Amygdala (tissue), 56 donors: ENCODE results near the gene NDST4.

Experiments used
- DNase-seq, 56 donors: peaks; one replicate each; lab custom pipeline; 2025; lab: John Stamatoyannopoulos, UW

Gene NDST4

DNA sequence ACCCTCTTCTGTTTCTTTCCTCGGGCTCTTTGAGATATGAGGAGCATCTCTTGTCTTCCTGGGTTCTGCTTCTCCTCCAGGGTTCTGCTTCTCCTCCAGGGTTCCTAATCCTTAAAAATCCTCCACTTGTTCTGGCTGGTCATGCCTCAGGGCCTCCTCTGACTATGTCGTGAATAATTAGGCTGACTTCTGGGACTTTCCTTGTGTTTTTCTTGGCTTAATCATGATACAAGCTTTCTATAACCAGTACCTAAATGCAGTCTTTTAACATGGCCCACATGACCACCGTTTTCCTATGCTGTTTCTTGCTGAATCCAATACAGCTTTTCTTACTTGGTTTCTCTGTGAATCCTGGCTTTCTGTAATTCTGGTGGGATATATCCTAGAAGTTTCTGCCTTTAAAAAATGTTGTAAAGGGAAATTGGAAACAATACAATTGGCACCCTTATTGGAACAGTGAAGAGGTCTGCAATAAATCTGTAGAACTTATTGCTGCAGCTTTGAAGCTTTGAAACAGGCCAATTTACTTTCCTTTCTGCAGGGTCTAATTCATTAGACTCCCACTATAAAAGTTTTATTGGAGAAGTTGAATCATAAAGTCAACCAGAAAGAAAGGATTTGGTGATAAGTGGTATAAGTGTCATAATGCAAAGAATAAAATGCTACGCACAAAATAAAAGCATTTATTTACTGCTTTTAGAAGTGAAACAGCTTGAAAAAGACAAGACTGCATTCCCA, 301.7 kb downstream of the NDST4 start:
- no peak for DNase-seq

- DNase-seq, result peak in 16 of 56 donors; percentile 0 to 9 (median 1)
Observed at GRCh38 chr4:114807759-114808404, 305.5 kb downstream of the NDST4 start.

DNA sequence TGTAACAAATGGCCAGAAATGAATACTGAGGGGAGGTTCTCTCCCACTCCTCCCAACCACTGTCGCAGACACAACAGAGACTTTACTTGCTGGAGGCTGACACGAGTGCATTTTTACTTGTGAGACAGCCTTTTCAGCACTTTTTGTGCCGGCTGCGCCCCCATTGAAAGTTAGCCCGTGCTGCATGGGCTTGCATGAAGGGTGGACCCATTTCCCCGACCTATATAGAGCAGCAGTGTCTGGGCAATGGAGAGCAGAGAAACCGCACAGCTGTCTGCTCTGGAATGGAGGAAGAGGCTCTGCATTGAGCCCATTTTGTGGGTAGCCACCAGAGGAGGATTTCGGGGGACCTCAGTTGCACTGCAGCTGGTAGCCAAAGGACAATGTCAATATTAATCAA, 306.1 kb downstream of the NDST4 start:
- no peak for DNase-seq

DNA sequence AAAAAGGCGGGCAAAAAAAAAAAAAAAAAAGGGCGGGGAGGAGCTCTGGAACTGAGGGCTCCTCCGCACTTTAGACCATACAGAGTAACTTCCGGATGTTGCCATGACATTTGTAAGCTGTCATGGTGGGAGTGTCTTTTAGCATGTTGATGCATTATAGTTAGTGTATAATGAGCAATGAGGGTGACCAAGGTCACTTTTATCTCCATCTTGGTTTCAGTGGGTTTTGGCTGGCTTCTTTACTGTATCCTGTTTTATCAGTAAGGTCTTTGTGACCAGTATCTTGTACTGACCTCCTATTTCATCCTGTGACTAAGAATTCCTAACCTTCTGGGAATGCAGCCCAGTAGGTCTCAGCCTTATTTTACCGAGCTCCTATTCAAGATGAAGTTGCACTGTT, 321.4 kb downstream of the NDST4 start:
- no peak for DNase-seq

DNA sequence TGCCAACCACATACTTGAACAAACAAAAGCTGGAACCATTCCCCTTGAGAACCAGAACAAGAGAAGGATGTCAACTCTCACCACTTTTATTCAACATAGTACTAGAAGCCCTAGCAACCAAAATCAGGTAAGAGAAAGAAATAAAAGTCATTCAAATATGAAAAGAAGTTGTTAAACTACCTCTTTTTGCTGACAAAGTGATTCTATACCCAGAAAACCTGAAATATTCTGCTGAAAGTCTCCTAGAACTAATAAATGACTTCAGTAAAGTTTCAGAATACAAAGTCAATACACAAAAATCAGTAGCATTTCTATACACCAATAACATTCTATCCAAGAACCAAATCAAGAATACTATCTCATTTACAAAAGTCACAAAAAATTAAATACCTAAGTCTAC, 327.9 kb downstream of the NDST4 start:
- DNase-seq, result no peak

- DNase-seq, result no peak
Observed at GRCh38 chr4:114783215-114783595, 330.2 kb downstream of the NDST4 start.

DNA sequence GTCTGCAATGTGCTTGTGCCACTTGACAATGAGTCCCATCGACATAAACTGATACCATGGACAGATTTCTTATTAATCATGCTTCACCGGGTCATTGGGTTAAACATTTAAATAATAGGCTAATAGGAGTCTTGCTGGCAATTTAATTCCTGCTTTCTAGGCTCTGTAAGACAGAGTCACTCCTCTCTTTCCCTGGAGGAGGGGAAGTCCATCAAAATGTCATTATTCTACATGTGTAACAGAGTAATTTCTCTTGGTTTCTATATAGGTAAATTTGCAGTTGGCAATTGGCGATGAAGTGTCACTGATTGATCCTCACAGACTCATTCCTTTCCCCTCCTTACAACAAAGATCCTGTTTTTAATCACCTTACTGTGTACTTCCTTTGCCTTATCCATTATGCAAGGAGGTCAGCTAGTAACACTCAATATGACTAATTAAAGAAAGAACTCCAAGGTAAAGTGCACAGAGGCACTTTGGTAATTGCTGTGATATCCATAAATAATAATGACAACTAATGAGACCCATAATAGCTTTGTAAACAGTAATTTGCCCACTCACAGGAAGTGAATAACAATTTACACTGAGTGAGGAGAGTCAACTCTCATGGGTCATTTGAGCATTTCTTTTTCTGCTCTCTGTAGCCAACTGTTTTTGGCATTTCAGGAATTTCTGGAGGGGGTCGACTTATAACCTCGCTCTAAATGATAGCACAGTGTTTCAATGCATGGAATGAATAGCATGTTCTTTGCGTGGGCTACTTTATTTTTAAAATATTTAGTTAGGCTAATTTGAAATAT, 330.8 kb downstream of the NDST4 start:
- DNase-seq, result no peak

GRCh38 chr4:114780205-114780604, 333.2 kb downstream of the NDST4 start:
- peak in 5 of 56 donors; percentile 0 to 9 (median 1) for DNase-seq
